ENCODE measurements around the gene TAS1R3. TPM values are rescaled to one million over a fixed set of nuclear protein-coding genes. Genes with fewer than 3 reads are reported as not detected.
A peak's percentile ranks its signal among the peaks of the same experiment; 100 is the strongest.

Gene TAS1R3
- total RNA-seq, 1 experiment from 2014 or later, result 0.07 TPM

- H4K20me1 ChIP-seq (ENCODE audit: insufficient read depth), result no peaks in the 10 kb centered on the region
- ChIA-PET RAD21 (ENCODE audit: low non-redundant PET in 1 of 2, low total read pairs in 2 of 2, uncharacterized antibody in 2 of 2, unreplicated experiment in 2 of 2) (no interaction called here), POLR2A (no interaction called here), CTCF (no interaction called here)
- H3K4me3 ChIP-seq (replicated peaks in 1 of 2; ENCODE audit: low read depth in 1 of 2, low read length in 2 of 2), result no peak overlapping the region
- no peak overlapping the region for H3K9ac ChIP-seq (ENCODE audit: low read length)
- H3K9me2 ChIP-seq (ENCODE audit: insufficient read depth), result no peaks in the 10 kb centered on the region
- no peaks in the 10 kb centered on the region for H3K27me3 ChIP-seq (ENCODE audit: insufficient read depth, low read length)
- no peaks in the 10 kb centered on the region for H3K9me3 ChIP-seq (ENCODE audit: control insufficient read depth in 1 of 2, insufficient read depth in 1 of 2, low read depth in 1 of 2, low read length in 2 of 2)
- DNase-seq (ENCODE audit: low read depth, low spot score) (no peak), ATAC-seq (no peak)
- H2AFZ ChIP-seq (ENCODE audit: low read depth, low read length, poor library complexity, severe bottlenecking), result no peak overlapping the region
- no peaks in the 10 kb centered on the region for H3K36me3 ChIP-seq (ENCODE audit: control insufficient read depth in 1 of 2, insufficient read depth in 2 of 2, low read length in 2 of 2)
- H3K27ac ChIP-seq (ENCODE audit: low read depth, low read length), result no peak overlapping the region
- no peak for TF ChIP-seq SRF (IDR thresholded peaks at IDR 0.05; ENCODE audit: low read depth)
- no peak for TF ChIP-seq RAD21 (IDR thresholded peaks at IDR 0.05; ENCODE audit: low read depth)
- TF ChIP-seq YY1 (IDR thresholded peaks at IDR 0.05; ENCODE audit: extremely low read depth, insufficient replicate concordance, low read depth, low read length), result no peak
- TF ChIP-seq SIN3A (IDR thresholded peaks at IDR 0.05; ENCODE audit: low read depth), result no peak
- TF ChIP-seq REST (IDR thresholded peaks at IDR 0.05; ENCODE audit: low read depth), result no peak
- TF ChIP-seq ZFX (IDR thresholded peaks at IDR 0.05), result no peak
- no peak for TF ChIP-seq CEBPB (IDR thresholded peaks at IDR 0.05; ENCODE audit: low read depth)
- no peak for TF ChIP-seq CTCF (IDR thresholded peaks at IDR 0.05 in 2 of 3, conservative IDR thresholded peaks at IDR 0.05 in 1 of 3; ENCODE audit: borderline replicate concordance in 1 of 3, insufficient read depth in 1 of 3, low read depth in 2 of 3, low read length in 2 of 3)
- no peak for TF ChIP-seq ZNF274 (IDR thresholded peaks at IDR 0.05; ENCODE audit: low read depth, low read length)
- TF ChIP-seq POLR2AphosphoS5 (IDR thresholded peaks at IDR 0.05; ENCODE audit: low read depth, low read length), result no peak
- TF ChIP-seq ATF3 (IDR thresholded peaks at IDR 0.05), result no peak
- no peak for TF ChIP-seq ZBTB33 (IDR thresholded peaks at IDR 0.05; ENCODE audit: extremely low read depth, insufficient replicate concordance, low read length)
- no peak for TF ChIP-seq MAX (IDR thresholded peaks at IDR 0.05)
- intact Hi-C loops (cut with micrococcal nuclease), result no loop called here
- BruUV-seq (replicated peaks), result no TSS peak
- H3K79me2 ChIP-seq (ENCODE audit: insufficient read depth, low read length), result no peaks in the 10 kb centered on the region
- H3K4me2 ChIP-seq (ENCODE audit: low read length), result peak overlapping the region; percentile 40; the same call in 1 of the 2 replicates
- H3K4me1 ChIP-seq (ENCODE audit: control insufficient read depth in 1 of 2, insufficient read depth in 2 of 2, low read length in 2 of 2), result peaks cover 13 to 53% of the 10 kb centered on the region in 2 experiments
Observed at GRCh38 chr1:1354271-1355247, 23.5 kb downstream of the TAS1R3 start.

Measured in HCT116 (cell line).